ENCODE data around the gene RNH1. TPM values are rescaled to one million over a fixed set of nuclear protein-coding genes. Genes with fewer than 3 reads are reported as not detected.
"Not testable (repeated sequence)": the region's sequence is repeated elsewhere in the genome, so short reads cannot be mapped to it uniquely, and the experiment has no call there.

The RNH1 gene
- total and polyA plus RNA-seq, 2 of the 8 experiments (the other 6 are each of a cell fraction or from before 2014, with no cell fraction given): 48.7 to 49.8 TPM

- not testable (repeated sequence) for H3K4ac ChIP-seq (replicated peaks; ENCODE audit: insufficient read length, low read depth, low read length); H2AFZ ChIP-seq (ENCODE audit: low read length); H2BK120ac ChIP-seq (replicated peaks; ENCODE audit: low read depth, low read length); H3K23me2 ChIP-seq (ENCODE audit: low read depth, low read length); H3K27ac ChIP-seq (ENCODE audit: low read depth, low read length); H2BK12ac ChIP-seq (ENCODE audit: low read depth, low read length); H3K23ac ChIP-seq (ENCODE audit: insufficient read length); H4K91ac ChIP-seq (replicated peaks; ENCODE audit: insufficient read length, low read length); H3K79me2 ChIP-seq (ENCODE audit: control insufficient read depth in 1 of 2, insufficient read depth in 2 of 2, low read length in 2 of 2); H3K56ac ChIP-seq (replicated peaks; ENCODE audit: insufficient read length, low read depth, low read length); H2AK5ac ChIP-seq (ENCODE audit: low read depth, low read length); H3K4me3 ChIP-seq (ENCODE audit: extremely low read depth in 1 of 4, insufficient read depth in 2 of 4, low read depth in 3 of 4, low read length in 4 of 4); H2BK20ac ChIP-seq (ENCODE audit: low read length); FAIRE-seq; H3K14ac ChIP-seq (ENCODE audit: insufficient read length); H4K5ac ChIP-seq (ENCODE audit: insufficient read length, low read depth, low read length); H3K4me2 ChIP-seq (ENCODE audit: insufficient read depth in 1 of 2, low read depth in 2 of 2, low read length in 2 of 2); H3K36me3 ChIP-seq (ENCODE audit: control insufficient read depth in 2 of 4, insufficient read depth in 4 of 4, low read length in 3 of 4); H3K79me1 ChIP-seq (ENCODE audit: low read depth, low read length); H3K18ac ChIP-seq (ENCODE audit: extremely low read depth, low read length); H4K8ac ChIP-seq (ENCODE audit: extremely low read depth, insufficient read depth, low read length); H2BK15ac ChIP-seq (ENCODE audit: low read length); H3K9ac ChIP-seq (replicated peaks in 1 of 4; ENCODE audit: extremely low read depth in 1 of 4, low read depth in 3 of 4, low read length in 3 of 4); H4K20me1 ChIP-seq (replicated peaks in 1 of 2; ENCODE audit: control insufficient read depth in 1 of 2, insufficient read depth in 2 of 2, low read length in 2 of 2); DNase-seq (ENCODE audit: low read depth in 1 of 2, low spot score in 2 of 2); H3K4me1 ChIP-seq (replicated peaks in 1 of 4; ENCODE audit: control insufficient read depth in 3 of 4, insufficient read depth in 4 of 4, low read length in 3 of 4); H3K27me3 ChIP-seq (replicated peaks in 1 of 4; ENCODE audit: control insufficient read depth in 3 of 4, extremely low read depth in 1 of 4, insufficient read depth in 3 of 4, low read length in 3 of 4); H2BK5ac ChIP-seq (ENCODE audit: low read depth, low read length)
- H3K9me3 ChIP-seq (ENCODE audit: insufficient read depth in 2 of 2, low read depth in 1 of 2, low read length in 1 of 2): peaks cover 4 to 14% of the 10 kb centered on the region in 2 experiments; a peak in 1 of 4 replicates
- ChIA-PET POLR2A (ENCODE audit: partially characterized antibody) (interaction anchor here (1.0 to 1.3 kb wide), 3 partner anchors 13 to 149 kb away, joined by 3 to 4 read pairs (median 3); no protein-coding TSS in a partner anchor), CTCF (ENCODE audit: partially characterized antibody) (interaction anchor here (0.6 to 1.7 kb wide), 7 partner anchors 16 to 211 kb away, joined by 3 to 5 read pairs (median 3); no protein-coding TSS in a partner anchor)
- WGBS, 2 experiments (ENCODE audit: extremely low coverage in 1 of 2, insufficient coverage in 1 of 2, insufficient read length in 1 of 2, insufficient replicate concordance in 2 of 2, low coverage in 1 of 2, low lambda C conversion rate in 2 of 2, missing lambda C conversion rate in 1 of 2): 94% methylated on average over 40 of the region's 43 CpGs; no CpG with 5 or more reads in 1 of the 2 experiments
Measured at GRCh38 chr11:516918-517685, 10.1 kb upstream of the RNH1 start.

All from H1 (cell line).